GM18868 (cell line): ENCODE measurements around the gene NOTUM.

Source experiments
- ATAC-seq: cut with Tn5 transposase; IDR thresholded peaks from one replicate; pipeline ENCODE4 v1.9.1; 2021; ENCODE audit warnings: mild to moderate bottlenecking, moderate library complexity; ENCODE audit not compliant: unreplicated experiment

NOTUM gene

GRCh38 chr17:81978524-81979298 lies 17.7 kb upstream of the NOTUM start:
- ATAC-seq, result no peak

- ATAC-seq, result peak; percentile 86
Measured at GRCh38 chr17:81977211-81977808, 16.3 kb upstream of the NOTUM start, which contains the start of gene ASPSCR1. Gene ASPSCR1 (plus strand): TSS chr17:81977629. CDS start chr17:81977647, 18 bp downstream.

GRCh38 chr17:81976332-81977210 lies 15.6 kb upstream of the NOTUM start:
- ATAC-seq, result no peak

GRCh38 chr17:81973432-81973831 lies 12.4 kb upstream of the NOTUM start:
- no peak for ATAC-seq

GRCh38 chr17:81968850-81969812 lies 8.1 kb upstream of the NOTUM start:
- no peak for ATAC-seq

GRCh38 chr17:81968396-81968745 lies 7.4 kb upstream of the NOTUM start:
- no peak for ATAC-seq

GRCh38 chr17:81967533-81968395 lies 6.8 kb upstream of the NOTUM start:
- ATAC-seq, result no peak

GRCh38 chr17:81967244-81967532 lies 6.2 kb upstream of the NOTUM start:
- no peak for ATAC-seq

GRCh38 chr17:81966343-81967243 lies 5.6 kb upstream of the NOTUM start:
- ATAC-seq, result no peak

- no peak for ATAC-seq
Measured at GRCh38 chr17:81964081-81964849, 3.3 kb upstream of the NOTUM start.

GRCh38 chr17:81962499-81963441 lies 1.8 kb upstream of the NOTUM start:
- ATAC-seq, result no peak

GRCh38 chr17:81961521-81962498 lies 823 bp upstream of the NOTUM start:
- no peak for ATAC-seq

- no peak for ATAC-seq
Measured at GRCh38 chr17:81960130-81960958, 643 bp downstream of the NOTUM start.

GRCh38 chr17:81959362-81960129 lies 1.4 kb downstream of the NOTUM start:
- no peak for ATAC-seq
